GM19438 (cell line): ENCODE results near the gene TMEM174.
"Not testable (repeated sequence)": the region's sequence is repeated elsewhere in the genome, so short reads cannot be mapped to it uniquely, and the experiment has no call there.

Source experiments
- ATAC-seq: cut with Tn5 transposase; IDR thresholded peaks from one replicate; pipeline ENCODE4 v1.9.1; 2021; ENCODE audit warnings: low read depth; ENCODE audit not compliant: unreplicated experiment

TMEM174 gene

GRCh38 chr5:73188764-73189531, 16.0 kb downstream of the TMEM174 start:
- ATAC-seq = no peak

DNA sequence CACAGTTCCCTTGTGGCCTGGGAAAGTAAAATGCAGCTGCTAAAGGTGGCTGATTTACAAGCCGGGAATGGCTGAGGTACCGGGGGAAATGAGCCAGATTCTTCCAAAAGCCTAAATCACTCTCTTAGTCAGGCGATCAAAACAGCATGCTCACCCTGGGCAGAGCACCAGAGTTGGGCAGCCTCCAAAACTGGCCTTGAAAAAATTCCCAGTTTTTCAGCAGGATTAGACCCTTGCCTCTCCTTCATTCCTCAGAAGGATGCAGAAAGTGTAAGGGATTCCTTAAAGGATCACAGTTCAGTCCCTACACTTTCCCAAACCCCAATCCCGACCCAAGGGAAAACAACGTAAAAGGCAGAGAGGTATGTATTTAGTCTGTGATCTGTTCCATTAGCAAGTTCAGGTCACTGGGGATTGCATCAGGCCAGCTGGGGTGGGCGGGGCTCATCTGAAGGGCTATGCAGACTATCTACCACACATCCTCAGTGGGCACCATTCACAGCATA, 16.9 kb downstream of the TMEM174 start:
- no peak for ATAC-seq

DNA sequence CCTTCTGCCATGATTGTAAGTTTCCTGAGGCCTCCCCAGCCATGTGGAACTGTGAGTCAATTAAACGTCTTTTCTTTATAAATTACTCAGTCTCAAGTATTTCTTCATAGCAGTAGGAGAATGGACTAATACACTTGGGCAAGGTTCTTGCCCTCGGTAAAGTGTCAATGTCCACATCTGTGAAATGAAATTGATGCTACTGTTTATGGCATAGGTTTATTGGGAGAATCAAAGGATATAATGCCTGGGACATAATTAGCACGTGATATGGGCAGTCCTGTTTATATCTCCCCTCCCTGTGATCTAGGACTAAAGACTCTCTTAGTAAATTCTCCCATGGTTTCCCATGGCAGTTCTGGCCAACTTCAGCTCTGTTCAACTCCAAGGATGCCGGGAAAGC, 19.4 kb downstream of the TMEM174 start:
- ATAC-seq = no peak

DNA sequence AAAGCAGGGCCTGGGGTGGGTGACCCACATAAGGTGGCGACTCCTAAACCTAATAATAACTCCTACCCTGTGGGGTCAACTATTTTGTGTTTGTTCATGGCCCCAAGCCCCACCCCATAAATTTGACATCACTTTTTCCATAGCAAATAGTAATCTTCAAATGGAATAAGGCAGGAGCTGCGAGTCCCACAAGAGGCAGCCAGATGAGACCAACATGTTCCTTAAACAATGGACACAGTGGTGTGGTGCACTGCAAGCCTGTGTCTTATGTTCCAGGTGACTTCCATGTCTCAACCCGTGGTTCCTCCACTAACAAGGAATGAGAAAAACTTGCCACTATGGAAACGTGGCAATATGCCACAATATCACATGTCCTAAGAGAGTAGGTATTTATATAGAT, 20.6 kb downstream of the TMEM174 start:
- no peak for ATAC-seq

DNA sequence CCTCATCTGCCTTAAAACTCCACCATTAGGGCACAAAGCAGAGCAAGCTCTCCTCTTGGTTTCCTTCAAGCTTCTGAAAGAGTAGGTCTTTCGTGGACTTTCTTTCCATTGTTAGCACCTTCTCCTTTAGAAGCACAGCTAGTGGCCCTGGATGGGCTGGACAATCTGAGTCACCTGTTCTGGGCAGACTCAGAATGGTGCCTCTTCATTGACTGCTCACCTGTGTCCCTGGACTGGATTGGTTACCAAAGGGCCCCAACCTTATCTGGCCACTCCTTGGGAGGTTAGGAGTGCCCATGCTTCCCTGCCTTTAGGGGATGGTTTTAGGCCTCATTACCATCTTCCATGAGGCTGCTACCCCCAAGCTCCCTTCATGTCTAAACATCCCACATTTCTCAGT, 23.2 kb downstream of the TMEM174 start:
- no peak for ATAC-seq

- no peak for ATAC-seq
Measured at GRCh38 chr5:73197637-73198257, 24.8 kb downstream of the TMEM174 start.

DNA sequence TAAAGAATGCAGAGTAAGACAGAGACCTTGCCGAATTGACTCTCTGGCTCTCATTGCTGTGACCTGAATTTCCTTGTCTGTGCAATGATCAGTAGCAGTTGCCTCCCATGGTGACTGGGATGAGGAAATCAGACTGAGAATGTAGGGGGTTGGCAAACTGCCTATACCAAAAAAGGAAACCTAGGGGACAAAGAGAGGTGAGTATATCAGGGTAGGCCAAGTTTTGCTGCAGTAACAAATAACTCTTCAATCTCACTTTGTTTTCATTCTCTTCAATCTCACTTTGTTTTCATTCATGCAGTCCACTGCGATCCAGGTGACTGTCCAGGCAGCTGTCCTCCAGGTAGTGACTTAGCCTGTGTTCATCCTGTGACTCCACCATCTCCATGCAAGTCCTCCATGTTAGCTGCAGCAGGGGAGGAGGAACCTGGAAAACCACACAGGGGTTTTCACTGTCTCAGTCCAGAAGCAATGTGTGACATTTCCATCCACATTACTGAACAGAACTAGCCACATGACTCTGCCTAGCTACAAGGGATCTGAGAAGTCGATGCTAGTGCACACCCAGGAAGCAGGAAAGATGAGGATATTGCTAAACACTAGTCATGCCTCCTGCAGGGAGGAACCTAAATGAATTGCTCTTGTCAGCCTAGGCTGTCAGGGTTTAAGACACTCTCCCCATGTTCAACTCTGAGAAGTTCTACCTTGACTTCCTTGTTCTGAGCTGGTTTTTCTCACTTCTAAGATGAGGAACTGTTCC, 26.0 kb downstream of the TMEM174 start:
- no peak for ATAC-seq

DNA sequence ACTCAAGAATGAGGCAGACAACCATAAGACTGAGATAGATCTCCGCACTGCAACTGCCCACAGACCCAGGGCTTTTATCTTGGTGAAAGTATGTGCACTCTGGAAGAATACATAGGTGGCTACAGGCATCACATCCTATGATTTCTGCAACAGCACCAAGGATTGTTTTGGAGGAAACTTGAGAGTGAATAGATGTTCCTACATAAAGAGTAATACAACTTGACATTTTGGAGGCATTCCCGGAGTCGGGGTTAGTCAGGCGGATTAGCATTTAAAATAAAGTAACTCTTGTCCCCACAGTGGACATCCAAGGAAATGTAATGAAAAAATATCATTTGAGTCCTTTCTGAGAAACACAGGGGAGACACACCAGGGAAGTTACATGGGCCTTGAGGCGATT, 26.7 kb downstream of the TMEM174 start:
- ATAC-seq = no peak

- ATAC-seq = no peak
Measured at GRCh38 chr5:73201547-73202513, 28.8 kb downstream of the TMEM174 start.

- no peak for ATAC-seq
Measured at GRCh38 chr5:73204332-73204731, 31.3 kb downstream of the TMEM174 start.

DNA sequence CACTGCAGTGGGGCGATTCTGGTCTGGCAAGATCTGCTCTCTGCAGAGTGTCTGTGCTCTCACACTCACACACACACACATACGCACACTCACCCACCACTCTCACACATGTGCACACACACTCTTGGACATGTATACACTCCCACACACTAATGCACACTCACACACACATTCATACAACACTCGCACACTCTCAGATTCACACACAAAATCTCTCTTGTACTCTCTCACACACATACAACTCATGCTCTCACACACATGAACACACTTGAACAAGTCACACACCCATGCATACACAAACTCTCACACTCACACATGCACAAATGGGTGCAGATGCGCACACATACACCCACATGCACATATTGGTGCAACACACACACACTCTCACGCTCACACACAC, 31.7 kb downstream of the TMEM174 start:
- ATAC-seq = no peak

DNA sequence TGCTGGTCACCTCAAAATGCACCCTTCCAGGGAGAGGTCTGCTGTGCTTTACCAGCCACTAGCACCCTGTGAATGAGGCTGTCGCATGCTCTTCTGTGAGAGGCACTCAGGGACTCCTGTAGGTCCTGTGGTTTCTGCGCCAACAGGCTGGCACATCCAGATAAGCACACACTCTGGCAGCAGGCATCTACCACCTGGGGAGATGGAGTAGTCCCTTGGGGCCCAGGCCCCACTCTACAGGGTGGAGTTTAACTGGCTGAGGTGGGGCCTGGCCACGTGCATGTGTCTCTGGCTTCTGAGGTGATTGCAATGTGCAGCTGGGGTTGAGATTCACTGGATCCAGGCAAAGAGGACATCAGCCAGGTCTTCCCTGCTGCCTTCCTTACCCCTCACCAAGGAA, 32.3 kb downstream of the TMEM174 start:
- no peak for ATAC-seq

DNA sequence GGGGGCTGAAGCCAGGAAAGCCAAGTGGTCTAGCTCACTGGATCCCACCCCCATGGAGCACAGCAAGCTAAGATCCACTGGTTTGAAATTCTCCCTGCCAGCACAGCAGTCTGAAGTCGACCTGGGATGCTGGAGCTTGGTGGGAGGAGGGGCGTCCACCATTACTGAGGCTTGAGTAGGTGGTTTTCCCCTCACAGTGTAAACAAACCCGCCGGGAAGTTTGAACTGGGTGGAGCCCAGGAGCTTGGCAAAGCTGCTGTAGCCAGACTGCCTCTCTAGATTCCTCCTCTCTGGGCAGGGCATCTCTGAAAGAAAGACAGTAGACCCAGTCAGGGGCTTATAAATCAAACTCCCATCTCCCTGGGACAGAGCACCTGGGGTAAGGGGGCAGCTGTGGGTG, 34.2 kb downstream of the TMEM174 start:
- ATAC-seq = not testable (repeated sequence)

- ATAC-seq = not testable (repeated sequence)
Measured at GRCh38 chr5:73209075-73209474, 36.1 kb downstream of the TMEM174 start.

GRCh38 chr5:73212693-73213092, 39.7 kb downstream of the TMEM174 start:
- ATAC-seq = not testable (repeated sequence)

DNA sequence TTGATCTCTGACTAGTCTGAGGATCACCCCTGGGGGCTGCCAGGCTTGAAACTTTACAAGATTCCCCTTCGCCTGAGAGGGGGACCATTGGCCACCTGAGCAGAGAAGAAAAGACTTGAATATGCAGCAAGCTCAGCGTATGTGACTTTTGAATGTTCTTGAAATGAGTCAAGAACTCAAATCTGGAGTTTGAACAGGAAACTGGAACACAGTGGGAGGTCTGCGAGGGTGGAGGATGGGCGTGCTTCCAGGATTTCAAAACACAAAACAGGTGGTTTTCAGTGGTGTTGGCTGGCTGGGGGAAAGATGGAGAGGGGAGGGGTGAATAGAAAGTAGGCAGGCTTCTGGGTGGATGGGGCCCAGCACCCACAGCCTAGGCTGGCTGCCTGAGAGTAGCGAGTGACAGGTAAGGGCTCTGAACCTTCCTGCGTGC, 40.6 kb downstream of the TMEM174 start:
- ATAC-seq = peak; percentile 70

- ATAC-seq = no peak
Measured at GRCh38 chr5:73214306-73214705, 41.3 kb downstream of the TMEM174 start.

DNA sequence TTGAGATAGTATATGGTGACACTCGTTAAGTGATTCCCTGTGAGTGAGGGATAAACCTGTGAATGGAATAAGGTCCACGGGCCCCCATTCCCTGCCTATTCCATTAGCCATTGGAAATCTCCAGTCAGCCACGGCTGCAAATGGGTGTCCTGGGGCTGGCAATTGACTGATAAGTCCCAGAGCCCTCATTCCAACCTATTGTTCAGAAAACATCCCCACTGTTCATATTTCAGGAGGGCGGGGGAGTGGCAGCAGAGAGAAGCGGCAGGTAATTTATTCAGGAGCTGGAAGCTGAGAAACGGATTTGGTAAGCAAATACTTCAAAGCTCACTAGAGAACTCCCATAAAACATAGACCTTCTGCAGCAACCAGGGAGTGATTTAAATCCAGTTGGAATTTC, 42.0 kb downstream of the TMEM174 start:
- ATAC-seq = no peak

DNA sequence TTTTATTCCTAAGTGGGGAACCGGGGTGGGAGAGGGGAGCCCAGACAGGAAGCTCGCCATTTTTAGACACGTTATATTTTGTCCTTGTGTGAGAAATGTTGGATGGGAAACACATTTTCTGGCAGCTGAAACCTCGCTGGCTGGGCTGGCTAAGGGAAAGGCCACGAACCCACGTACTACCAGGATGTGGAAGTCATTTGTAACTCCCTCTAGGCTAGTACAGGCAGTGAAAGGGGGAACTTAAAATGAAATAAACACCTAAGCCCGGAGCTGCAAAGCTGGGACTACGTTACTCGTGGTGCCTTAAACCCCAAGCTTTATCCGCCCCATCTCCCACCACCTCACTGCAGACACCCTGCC, 42.5 kb downstream of the TMEM174 start:
- ATAC-seq = no peak

DNA sequence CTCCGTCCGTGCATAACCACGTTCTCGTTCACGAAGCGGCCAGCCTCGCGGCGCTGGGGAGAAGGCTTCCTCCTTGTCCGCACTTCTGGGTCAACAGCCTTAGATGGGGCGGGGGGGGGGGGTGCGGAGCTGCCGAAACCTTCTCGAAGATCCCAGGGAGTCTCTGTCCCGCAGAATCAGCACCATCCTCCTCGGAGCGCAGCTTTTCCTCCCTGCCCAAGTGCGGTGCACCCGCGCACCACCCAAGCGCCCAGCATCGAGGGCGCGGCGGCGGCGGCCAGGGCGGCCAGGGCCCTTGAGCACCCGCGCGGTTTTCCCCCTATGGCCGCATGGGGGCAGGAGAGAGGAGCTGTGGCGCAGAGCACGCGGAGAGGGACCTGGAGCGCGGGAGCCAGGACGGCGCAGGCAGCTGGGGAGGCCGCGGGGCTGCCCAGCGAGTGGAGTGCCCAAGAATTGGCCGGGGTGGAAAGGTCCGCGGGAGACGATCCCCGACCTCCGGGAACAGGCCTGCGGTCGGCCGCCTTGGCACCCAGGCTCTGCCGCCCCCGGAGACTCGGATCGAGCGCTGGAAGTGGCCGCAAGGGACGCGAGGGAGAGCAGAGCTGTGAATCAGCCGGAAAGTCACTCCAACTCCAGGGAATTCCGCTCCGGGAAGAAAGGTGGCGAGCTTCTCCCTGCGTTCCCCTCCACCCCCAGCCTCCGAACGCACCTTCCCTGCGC, 43.1 kb downstream of the TMEM174 start:
- peak; percentile 82 for ATAC-seq
